RPMI8226 (cell line): ENCODE measurements around the gene ANGPTL5.
A peak's percentile ranks its signal among the peaks of the same experiment; 100 is the strongest.

Source experiments
- DNase-seq: peaks from one replicate; pipeline ENCODE4 v3.0.0-alpha.2; 2015

The ANGPTL5 gene

GRCh38 chr11:101885631-101886030 lies 30.7 kb downstream of the ANGPTL5 start:
- no peak for DNase-seq

GRCh38 chr11:101881586-101881985 lies 34.7 kb downstream of the ANGPTL5 start:
- DNase-seq, result no peak

GRCh38 chr11:101880222-101880621 lies 36.1 kb downstream of the ANGPTL5 start:
- peak; percentile 9 for DNase-seq

- DNase-seq, result no peak
Observed at GRCh38 chr11:101872171-101872882, 44.0 kb downstream of the ANGPTL5 start.

- no peak for DNase-seq
Observed at GRCh38 chr11:101870510-101870909, 45.8 kb downstream of the ANGPTL5 start.

GRCh38 chr11:101867951-101868350 lies 48.4 kb downstream of the ANGPTL5 start:
- no peak for DNase-seq

GRCh38 chr11:101866619-101867491 lies 49.5 kb downstream of the ANGPTL5 start:
- DNase-seq, result no peak

- DNase-seq, result no peak
Observed at GRCh38 chr11:101864098-101864497, 52.2 kb downstream of the ANGPTL5 start.

GRCh38 chr11:101863361-101863760 lies 53.0 kb downstream of the ANGPTL5 start:
- DNase-seq, result no peak

GRCh38 chr11:101862391-101863233 lies 53.7 kb downstream of the ANGPTL5 start:
- DNase-seq, result peak; percentile 19

- DNase-seq, result peak; percentile 46
Observed at GRCh38 chr11:101860696-101861427, 55.5 kb downstream of the ANGPTL5 start.

- DNase-seq, result peak; percentile 9
Observed at GRCh38 chr11:101852260-101852659, 64.1 kb downstream of the ANGPTL5 start.

GRCh38 chr11:101848262-101848661 lies 68.1 kb downstream of the ANGPTL5 start:
- DNase-seq, result peak; percentile 23

GRCh38 chr11:101844608-101845007 lies 71.7 kb downstream of the ANGPTL5 start:
- DNase-seq, result no peak

- DNase-seq, result no peak
Observed at GRCh38 chr11:101840704-101841103, 75.6 kb downstream of the ANGPTL5 start.
